Measurements from ENCODE around the gene ATG101. TPM values are rescaled to one million over a fixed set of nuclear protein-coding genes. Genes with fewer than 3 reads are reported as not detected.

The ATG101 gene
- total and polyA plus RNA-seq, 2 of the 13 experiments (the other 11 are each of a cell fraction or from before 2014, with no cell fraction given) = 58.2 to 67.7 TPM

- TF ChIP-seq THAP9 (CRISPR knock-in tag; IDR thresholded peaks at IDR 0.05; ENCODE audit: borderline replicate concordance) (0 out of 2 replicates have a peak, but pooled peaks have one; percentile 15), PHF8 (CRISPR knock-in tag; IDR thresholded peaks at IDR 0.05) (peak; percentile 7; the same call in 1 of the 2 replicates), ZNF768 (CRISPR knock-in tag; IDR thresholded peaks at IDR 0.05) (peak; percentile 10; the same call in 1 of the 2 replicates), SNAPC2 (CRISPR knock-in tag; IDR thresholded peaks at IDR 0.05) (no peak), ZNF33B (CRISPR knock-in tag; IDR thresholded peaks at IDR 0.05) (0 out of 2 replicates have a peak, but pooled peaks have one; percentile 55), MIER3 (CRISPR knock-in tag; IDR thresholded peaks at IDR 0.05; ENCODE audit: borderline replicate concordance) (peak; percentile 17; the same call in 1 of the 2 replicates), ZNF350 (CRISPR knock-in tag; IDR thresholded peaks at IDR 0.05; ENCODE audit: borderline replicate concordance, low read depth) (peak; percentile 73; the same call in 1 of the 2 replicates), YY1 (IDR thresholded peaks at IDR 0.05; ENCODE audit: insufficient read depth, insufficient replicate concordance, low read depth, low read length) (peak; percentile 73), ZNF770 (CRISPR knock-in tag; IDR thresholded peaks at IDR 0.05) (0 out of 2 replicates have a peak, but pooled peaks have one; percentile 11), JUND (CRISPR knock-in tag; IDR thresholded peaks at IDR 0.05) (no peak), THAP7 (CRISPR knock-in tag; IDR thresholded peaks at IDR 0.05) (peak; percentile 64; the same call in 1 of the 2 replicates), SPEN (CRISPR knock-in tag; IDR thresholded peaks at IDR 0.05; ENCODE audit: low read depth) (peak; percentile 46; the same call in 1 of the 2 replicates)
- TF ChIP-seq, protein P1, sequence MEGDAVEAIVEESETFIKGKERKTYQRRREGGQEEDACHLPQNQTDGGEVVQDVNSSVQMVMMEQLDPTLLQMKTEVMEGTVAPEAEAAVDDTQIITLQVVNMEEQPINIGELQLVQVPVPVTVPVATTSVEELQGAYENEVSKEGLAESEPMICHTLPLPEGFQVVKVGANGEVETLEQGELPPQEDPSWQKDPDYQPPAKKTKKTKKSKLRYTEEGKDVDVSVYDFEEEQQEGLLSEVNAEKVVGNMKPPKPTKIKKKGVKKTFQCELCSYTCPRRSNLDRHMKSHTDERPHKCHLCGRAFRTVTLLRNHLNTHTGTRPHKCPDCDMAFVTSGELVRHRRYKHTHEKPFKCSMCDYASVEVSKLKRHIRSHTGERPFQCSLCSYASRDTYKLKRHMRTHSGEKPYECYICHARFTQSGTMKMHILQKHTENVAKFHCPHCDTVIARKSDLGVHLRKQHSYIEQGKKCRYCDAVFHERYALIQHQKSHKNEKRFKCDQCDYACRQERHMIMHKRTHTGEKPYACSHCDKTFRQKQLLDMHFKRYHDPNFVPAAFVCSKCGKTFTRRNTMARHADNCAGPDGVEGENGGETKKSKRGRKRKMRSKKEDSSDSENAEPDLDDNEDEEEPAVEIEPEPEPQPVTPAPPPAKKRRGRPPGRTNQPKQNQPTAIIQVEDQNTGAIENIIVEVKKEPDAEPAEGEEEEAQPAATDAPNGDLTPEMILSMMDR (CRISPR knock-in tag; IDR thresholded peaks at IDR 0.05) = peak; percentile 99
- TF ChIP-seq, protein P2, sequence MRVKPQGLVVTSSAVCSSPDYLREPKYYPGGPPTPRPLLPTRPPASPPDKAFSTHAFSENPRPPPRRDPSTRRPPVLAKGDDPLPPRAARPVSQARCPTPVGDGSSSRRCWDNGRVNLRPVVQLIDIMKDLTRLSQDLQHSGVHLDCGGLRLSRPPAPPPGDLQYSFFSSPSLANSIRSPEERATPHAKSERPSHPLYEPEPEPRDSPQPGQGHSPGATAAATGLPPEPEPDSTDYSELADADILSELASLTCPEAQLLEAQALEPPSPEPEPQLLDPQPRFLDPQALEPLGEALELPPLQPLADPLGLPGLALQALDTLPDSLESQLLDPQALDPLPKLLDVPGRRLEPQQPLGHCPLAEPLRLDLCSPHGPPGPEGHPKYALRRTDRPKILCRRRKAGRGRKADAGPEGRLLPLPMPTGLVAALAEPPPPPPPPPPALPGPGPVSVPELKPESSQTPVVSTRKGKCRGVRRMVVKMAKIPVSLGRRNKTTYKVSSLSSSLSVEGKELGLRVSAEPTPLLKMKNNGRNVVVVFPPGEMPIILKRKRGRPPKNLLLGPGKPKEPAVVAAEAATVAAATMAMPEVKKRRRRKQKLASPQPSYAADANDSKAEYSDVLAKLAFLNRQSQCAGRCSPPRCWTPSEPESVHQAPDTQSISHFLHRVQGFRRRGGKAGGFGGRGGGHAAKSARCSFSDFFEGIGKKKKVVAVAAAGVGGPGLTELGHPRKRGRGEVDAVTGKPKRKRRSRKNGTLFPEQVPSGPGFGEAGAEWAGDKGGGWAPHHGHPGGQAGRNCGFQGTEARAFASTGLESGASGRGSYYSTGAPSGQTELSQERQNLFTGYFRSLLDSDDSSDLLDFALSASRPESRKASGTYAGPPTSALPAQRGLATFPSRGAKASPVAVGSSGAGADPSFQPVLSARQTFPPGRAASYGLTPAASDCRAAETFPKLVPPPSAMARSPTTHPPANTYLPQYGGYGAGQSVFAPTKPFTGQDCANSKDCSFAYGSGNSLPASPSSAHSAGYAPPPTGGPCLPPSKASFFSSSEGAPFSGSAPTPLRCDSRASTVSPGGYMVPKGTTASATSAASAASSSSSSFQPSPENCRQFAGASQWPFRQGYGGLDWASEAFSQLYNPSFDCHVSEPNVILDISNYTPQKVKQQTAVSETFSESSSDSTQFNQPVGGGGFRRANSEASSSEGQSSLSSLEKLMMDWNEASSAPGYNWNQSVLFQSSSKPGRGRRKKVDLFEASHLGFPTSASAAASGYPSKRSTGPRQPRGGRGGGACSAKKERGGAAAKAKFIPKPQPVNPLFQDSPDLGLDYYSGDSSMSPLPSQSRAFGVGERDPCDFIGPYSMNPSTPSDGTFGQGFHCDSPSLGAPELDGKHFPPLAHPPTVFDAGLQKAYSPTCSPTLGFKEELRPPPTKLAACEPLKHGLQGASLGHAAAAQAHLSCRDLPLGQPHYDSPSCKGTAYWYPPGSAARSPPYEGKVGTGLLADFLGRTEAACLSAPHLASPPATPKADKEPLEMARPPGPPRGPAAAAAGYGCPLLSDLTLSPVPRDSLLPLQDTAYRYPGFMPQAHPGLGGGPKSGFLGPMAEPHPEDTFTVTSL (CRISPR knock-in tag; IDR thresholded peaks at IDR 0.05; ENCODE audit: borderline replicate concordance) = no peak
Measured at GRCh38 chr12:52023182-52023975, 46.4 kb upstream of the ATG101 start (continued).

Measured in HepG2 (cell line).